ENCODE data around the gene SIPA1L3.
"Not testable (repeated sequence)": the region's sequence is repeated elsewhere in the genome, so short reads cannot be mapped to it uniquely, and the experiment has no call there.

Gene SIPA1L3, protein sequence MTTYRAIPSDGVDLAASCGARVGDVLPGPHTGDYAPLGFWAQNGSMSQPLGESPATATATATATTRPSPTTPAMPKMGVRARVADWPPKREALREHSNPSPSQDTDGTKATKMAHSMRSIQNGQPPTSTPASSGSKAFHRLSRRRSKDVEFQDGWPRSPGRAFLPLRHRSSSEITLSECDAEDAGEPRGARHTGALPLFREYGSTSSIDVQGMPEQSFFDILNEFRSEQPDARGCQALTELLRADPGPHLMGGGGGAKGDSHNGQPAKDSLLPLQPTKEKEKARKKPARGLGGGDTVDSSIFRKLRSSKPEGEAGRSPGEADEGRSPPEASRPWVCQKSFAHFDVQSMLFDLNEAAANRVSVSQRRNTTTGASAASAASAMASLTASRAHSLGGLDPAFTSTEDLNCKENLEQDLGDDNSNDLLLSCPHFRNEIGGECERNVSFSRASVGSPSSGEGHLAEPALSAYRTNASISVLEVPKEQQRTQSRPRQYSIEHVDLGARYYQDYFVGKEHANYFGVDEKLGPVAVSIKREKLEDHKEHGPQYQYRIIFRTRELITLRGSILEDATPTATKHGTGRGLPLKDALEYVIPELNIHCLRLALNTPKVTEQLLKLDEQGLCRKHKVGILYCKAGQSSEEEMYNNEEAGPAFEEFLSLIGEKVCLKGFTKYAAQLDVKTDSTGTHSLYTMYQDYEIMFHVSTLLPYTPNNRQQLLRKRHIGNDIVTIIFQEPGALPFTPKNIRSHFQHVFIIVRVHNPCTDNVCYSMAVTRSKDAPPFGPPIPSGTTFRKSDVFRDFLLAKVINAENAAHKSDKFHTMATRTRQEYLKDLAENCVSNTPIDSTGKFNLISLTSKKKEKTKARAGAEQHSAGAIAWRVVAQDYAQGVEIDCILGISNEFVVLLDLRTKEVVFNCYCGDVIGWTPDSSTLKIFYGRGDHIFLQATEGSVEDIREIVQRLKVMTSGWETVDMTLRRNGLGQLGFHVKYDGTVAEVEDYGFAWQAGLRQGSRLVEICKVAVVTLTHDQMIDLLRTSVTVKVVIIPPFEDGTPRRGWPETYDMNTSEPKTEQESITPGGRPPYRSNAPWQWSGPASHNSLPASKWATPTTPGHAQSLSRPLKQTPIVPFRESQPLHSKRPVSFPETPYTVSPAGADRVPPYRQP (N-terminal part only)

DNA sequence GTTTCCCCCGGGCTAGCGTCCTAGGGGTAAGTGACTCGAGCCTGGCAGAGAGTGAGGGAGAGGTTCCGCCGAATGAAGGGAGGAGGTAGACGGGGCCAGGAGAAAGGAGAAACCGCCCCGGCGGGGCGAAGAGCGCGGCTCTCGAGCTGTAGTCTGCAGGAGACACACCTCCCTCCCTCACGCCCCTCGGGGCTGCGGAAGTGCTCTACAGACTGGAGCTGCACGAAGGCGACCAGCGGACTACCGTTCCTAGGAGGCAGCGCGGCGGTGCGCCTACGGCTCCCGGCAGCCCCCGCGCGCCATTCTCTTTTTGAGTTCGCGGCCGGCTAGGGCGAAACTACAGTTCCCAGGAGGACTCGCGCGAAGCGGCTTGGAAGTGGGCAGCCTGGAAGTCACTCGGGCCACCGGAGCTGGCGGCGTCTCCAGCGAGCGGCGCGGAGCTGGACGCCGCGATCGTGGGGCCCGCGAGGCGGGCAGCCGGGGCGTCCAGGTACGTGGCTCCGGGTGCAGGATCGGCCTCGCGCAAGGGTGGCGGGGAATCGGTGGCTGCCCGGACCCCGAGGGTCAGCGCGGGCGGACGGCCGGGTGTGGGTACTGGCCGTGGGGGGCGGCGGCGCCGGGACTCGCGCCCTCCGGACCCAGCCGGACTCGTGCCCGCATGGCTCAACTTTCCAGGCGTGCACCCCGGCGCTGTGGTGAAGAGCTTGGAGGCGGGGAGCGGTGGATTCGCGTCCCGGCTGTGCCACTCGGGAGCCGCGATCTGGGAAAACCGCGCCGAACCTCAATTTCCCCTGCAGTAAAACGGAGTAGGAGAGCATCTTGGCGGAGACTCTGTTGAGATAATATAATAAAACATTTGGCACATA is at the start of gene SIPA1L3:
Gene SIPA1L3 (plus strand): TSS at position 340 of the 866 bp plus-strand sequence. CDS start 174,358 bp downstream, outside the sequence.
- DNase-seq (ENCODE audit: low read depth) = peak; percentile 88

DNA sequence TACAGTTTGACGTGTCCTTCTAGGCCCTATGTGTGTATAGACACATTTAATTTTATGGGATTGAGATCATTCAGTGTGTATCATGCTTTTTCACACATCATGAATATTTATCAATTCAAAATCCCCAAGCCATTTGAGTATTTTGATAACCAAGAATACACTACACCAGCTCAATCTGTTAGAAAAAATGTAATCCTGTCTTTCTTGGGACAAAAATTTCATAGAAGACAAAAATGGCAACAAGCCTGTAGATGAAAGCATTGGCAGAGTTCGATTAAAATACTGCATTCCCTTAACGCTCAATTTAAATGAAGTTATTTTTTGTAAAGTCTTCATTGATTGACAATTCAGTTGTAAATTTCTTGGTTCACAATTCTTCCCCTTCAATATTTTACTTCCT is 42.5 kb upstream of the SIPA1L3 start:
- no peak for DNase-seq (ENCODE audit: low read depth)

DNA sequence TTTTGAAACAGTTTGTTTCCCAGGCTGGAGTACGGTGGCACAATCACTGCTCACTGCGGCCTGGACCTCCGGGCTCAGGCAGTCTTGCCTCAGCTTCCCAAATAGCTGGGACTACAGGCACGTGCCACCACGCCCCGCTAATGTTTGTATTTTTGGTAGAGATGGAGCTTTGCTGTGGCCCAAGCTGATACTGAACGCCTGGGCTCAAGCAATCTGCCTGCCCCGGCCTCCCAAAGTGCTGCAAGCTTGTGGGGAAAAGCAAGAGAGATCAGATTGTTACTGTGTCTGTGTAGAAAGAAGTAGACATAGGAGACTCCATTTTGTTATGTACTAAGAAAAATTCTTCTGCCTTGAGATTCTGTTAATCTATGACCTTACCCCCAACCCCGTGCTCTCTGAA is 41.1 kb upstream of the SIPA1L3 start:
- DNase-seq (ENCODE audit: low read depth) = not testable (repeated sequence)

DNA sequence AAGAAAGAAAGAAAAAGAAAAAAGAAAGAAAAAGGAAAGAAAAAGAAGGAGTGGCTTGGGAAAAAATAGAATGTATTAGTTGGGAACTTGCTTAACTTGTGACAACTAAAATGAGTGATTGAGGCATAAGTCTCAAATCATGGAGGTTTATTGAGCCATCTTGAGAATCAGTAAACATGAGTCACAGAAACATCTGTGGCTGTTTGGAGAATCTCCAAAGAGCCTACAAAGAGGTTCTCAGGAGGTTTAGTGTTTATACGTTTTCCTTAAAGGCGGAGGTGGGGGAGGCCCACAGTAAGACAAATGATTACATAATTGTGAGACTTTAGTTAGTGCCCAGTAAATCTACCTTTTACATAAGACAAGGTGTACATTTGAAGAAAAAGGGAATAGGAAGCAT is 39.2 kb upstream of the SIPA1L3 start:
- no peak for DNase-seq (ENCODE audit: low read depth)

DNA sequence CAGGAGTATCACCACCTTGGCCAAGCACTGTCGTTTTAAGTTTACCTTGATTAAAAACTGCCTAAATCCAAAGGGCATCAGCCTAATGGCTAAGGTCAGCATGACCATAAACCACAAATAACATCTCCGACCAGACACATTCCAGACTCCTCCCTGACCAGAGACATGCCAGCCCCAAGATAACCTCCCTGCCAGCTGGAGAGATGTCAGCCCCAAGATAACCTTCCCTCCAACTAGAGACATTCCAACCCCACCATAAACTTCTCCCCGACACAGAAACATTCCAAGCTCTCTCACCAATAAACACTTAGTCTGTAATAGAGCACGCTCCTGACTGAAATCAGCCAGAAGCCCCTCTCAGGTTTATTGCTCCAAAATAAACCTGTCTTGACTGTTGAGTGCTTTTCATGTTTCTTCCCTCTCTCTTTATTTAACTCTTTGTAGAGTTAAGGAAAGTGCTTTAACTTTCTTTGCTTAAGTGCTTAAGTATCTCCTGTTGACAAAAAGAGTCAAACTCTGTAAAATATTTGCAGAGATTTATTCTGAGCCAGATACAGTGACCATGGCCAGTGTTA is 37.2 kb upstream of the SIPA1L3 start:
- DNase-seq (ENCODE audit: low read depth) = no peak

DNA sequence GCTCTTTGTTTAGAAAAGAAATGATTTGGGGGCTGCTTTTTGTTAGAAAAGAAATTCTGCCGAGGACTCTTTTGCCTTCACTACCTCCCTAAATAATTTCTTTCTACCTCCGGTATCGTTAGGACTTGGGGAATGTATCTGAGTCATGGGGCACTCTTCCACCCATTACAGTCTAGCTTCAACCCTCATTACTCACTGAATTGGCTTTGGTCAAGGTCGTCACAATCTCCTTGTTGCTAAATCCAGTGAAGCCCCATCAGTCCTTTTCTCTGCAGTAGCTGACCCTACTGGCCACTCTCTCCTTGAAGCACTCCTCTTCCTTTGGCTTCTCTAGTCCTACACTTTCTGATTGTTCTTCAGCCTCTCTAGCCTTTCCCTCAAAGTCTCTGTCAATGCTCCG is 34.6 kb upstream of the SIPA1L3 start:
- no peak for DNase-seq (ENCODE audit: low read depth)

DNA sequence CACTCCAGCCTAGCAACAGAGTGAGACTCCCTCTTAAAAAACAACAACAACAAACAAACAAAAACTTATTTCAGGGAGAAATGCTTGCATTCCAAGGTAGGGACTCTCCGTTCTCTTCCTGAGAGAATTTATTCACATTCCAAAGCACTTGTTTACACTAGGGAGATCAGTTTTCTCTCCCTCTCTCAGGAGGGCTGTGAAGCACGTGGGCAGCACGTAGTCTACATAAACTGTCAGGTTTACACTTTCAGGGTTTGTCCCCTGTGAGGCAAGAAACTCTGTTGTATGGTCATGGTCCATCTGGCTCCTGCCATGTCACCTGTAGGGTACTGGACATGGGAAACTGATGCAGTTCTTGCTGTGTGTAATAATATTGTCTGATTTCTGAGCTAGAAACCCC is 32.2 kb upstream of the SIPA1L3 start:
- DNase-seq (ENCODE audit: low read depth) = no peak

DNA sequence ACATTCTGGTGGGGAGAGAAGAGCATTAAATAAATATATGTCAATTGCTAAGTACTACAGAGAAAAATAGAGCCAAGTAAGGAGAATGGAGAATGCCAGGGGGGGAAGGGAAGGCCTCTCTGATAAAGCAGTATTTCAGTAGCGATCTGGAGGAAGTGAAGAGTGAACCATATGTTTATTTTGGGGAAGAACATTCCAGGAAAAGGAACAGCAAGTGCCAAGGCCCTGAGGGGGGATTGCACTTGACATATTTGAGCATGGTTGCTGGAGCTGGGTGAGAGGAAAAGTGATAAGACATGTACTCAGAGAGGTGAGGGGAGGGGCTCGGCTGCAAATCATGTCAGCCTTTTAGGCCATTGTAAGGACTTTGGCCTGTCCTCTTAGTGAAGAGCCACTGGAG is 31.0 kb upstream of the SIPA1L3 start:
- DNase-seq (ENCODE audit: low read depth) = no peak

DNA sequence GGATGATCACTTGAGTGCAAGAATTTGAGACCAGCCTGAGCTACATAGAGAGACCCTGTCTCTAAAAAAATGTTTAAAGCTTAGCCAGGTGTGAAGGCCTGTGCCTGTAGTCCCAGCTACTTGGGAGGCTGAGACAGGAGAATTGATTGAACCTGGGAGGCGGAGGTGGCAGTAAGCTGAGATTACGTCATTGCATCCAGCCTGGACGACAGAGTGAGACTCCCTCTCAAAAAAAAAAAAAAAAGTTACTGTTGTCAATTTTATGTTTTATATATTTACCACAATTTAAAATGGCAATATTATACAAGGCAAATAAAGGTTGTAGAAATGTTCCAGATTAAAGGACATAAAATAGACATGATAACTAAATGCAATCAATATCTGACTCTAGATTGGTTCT is 29.9 kb upstream of the SIPA1L3 start:
- no peak for DNase-seq (ENCODE audit: low read depth)

DNA sequence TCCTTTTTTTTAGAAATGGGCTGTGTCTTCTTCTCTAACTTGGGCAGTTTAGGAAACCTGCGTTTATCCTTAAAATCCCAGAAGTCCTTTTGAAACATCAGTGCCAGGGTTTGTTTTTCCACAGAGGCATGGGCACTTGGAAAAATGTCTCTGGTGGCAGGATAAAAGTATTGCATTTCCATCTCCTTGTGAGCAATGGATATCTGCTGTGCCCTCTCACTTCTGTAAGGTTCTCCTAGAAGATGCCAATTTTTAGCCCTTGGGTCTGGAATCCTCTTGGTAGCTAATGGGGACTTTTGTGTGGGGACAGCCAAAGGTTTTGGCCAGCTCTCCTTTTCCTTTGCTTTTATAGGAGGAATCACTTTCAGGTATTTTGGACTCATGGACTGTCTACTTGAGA is 21.6 kb upstream of the SIPA1L3 start:
- no peak for DNase-seq (ENCODE audit: low read depth)

DNA sequence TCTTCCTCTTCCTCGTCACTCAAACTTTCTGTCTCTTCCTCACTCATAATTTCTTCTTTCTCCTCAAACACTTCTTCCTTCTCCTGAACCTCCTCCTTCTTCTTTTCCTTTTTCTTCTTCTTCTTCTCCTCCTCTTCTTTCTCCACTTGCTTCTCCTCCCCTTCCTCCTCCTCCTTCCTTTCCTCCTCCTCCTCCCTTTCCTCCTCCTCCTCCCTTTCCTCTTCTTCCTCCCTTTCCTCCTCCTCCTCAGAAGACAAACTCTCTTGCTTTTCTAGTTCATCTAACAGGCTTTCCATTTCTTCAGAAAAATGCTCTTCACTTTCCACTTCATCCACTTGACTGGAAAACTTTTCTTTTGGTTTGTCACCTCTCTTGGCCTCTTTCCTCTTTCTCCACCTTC is 20.4 kb upstream of the SIPA1L3 start:
- no peak for DNase-seq (ENCODE audit: low read depth)

DNA sequence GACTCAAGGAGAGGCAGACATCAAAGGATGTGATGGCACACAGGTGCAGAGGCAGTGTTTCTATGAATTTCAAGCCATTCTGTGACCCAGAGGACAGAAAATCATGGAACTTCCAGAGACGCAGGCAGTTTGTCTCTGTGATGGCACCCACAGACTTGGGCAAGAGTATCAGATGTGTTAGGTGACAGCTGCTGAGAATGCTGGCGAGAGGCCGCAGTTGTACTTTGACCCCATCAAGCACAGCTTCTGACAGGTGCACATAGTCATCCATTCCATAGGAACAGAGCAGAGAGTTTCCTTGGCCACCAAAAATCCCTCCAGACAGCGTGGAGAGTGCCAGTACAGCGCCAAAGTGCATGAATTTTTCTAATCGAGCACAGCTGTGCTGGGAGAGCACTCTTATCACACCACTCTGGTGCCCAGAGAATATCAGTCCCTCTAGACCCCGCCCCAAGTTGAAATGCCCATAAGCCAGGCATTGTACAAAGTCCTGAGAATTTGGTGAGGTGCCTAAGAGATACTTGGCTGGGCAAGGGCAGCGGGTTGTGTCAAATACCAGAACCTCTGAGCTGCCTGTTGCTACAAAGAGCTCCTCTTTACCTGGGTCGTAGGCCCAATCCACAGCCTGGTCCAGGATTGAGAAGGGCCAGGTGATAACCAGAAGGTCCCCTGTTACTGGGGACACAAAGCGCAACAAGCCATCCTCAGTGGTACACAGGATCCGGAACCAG is 13.0 kb upstream of the SIPA1L3 start:
- DNase-seq (ENCODE audit: low read depth) = no peak

DNA sequence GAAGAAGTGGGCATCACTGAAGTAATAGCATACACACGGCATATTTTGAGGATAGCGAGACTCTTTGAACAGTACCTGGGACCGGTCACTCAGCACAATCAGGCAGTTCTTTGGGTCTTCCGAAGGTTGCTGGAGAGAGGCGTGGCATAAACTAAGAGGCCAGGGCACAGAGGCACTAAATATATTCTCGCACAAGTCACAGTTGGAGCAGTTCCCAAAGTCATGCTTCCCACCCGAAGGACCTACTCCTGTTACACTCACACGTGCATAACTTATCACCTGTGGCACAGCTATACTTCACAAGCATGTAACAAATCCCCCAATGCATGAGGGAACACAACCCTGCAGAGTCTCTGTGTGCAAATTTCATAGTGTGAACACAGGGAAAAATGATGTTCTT is 10.8 kb upstream of the SIPA1L3 start:
- no peak for DNase-seq (ENCODE audit: low read depth)

DNA sequence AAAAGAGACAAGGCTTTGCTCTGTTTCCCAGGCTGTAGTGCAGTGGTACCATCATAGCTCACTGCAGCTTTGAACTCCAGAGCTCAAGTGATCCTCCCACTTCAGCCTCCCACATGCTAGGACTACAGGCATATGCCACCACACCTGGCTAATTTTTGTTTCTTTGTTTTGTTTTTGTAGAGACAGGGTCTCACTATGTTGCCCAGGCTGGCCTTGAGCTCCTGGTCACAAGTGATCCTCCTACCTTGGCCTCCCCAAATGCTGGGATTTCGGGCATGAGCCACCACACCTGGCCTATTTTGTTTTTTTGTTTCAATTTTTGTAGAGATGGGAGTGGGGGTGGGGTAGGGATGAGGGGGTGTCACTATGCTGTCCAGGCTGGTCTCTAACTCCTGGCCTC is 7.6 kb upstream of the SIPA1L3 start:
- no peak for DNase-seq (ENCODE audit: low read depth)

DNA sequence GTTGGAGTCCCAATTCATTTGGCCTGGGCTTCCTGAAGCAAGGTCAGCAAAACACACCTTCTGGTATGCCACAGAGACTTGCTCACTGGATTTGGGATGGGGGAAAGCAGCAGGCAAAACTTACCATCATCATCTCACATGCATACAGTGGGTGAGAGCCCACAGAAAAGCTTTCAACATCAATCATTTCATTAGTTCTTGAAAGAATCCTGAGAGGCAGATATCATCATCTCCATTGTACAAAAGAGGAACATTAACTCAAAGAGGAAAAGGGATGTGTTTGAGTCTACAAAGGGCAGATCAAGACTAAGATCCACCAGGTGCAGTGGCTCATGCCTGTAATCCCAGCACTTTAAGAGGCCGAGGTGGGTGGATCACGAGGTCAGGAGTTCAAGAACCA is 7.0 kb upstream of the SIPA1L3 start:
- DNase-seq (ENCODE audit: low read depth) = no peak

DNA sequence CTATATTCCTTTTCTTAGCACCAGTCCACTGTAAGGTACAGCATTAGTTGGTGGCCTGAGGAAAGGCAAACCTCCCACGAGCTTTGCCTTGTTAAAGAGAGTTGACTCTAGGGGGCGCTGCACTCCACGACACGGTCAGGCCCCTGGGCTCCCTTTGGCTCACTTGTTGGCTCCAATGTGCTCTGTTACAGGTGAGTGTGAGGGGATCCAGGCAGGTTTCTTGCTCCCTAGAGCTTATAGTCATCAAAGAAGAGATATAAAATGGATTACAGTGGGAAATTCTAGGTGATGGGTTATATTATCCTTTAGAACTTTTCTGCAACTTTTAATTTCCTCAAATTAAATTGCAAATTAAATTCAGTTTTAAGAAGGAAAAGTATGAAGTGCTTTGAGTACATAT is 4.3 kb upstream of the SIPA1L3 start:
- peak; percentile 82 for DNase-seq (ENCODE audit: low read depth)

DNA sequence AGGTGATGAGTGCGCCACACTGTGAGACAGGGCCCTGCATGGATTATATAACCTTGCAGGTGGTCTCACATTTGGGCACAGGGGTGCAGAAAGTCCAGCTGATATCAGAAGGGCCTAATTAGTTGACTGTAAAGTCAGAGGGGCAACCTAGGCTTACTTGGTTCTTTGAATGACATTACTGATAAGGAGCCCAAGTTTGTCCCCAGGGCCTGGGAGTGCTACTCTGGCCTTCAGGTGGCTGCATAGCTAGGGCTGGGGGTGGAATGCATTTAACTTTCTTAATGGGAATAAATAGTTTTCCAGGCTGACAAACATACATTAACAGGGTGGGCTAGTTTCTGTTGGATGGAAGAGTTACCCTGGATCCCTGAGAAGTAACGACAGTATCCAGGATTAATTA is 3.9 kb upstream of the SIPA1L3 start:
- no peak for DNase-seq (ENCODE audit: low read depth)

DNA sequence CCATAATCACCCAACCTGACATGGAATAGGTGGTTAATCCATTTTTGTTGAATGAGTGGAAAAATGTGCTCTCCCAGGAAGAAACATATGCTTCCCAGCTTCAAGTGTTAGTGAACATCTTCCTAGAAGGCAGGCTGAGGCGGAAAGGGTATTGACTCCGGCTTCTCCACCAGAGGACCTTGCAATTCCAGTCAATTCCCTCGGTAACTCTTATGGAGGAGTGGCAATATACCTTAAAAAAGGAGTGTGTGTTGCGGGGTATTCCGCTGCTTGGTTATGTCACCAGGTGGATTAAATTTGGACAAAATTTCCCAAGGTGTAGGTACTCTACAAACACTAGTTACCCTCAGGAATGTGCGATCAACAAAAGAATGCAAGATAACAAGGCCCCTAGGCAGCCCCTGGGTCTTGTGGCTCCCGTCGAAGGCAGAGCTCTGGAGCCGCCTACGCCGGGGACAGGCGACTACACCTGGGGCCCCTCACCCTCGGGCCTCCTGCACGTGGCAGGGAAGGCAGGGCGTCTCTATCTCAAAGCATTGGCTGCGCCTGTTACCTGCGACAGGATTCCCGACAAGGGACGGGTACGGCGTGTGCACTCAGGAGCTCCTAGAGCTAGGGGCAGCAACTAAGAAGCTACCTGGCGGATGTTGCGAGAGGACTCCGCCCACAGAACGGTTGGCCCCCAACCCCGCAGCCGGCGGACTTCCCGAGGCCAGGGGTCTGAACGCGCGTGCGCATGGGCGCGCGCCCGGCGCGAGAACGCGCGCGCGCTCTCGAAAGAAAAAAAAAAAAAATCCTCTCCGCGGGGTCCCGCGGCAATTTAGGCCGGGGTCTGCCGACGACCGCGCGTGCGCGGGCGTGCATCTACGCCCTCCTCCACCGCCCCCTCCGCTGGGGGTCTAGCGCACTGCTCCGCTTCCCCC is 801 bp upstream of the SIPA1L3 start, which contains the start of gene WDR87:
Gene WDR87 (minus strand): TSS at position 649 of the 923 bp plus-strand sequence. CDS start 8,355 bp downstream, outside the sequence.
- DNase-seq (ENCODE audit: low read depth) = peak; percentile 19

DNA sequence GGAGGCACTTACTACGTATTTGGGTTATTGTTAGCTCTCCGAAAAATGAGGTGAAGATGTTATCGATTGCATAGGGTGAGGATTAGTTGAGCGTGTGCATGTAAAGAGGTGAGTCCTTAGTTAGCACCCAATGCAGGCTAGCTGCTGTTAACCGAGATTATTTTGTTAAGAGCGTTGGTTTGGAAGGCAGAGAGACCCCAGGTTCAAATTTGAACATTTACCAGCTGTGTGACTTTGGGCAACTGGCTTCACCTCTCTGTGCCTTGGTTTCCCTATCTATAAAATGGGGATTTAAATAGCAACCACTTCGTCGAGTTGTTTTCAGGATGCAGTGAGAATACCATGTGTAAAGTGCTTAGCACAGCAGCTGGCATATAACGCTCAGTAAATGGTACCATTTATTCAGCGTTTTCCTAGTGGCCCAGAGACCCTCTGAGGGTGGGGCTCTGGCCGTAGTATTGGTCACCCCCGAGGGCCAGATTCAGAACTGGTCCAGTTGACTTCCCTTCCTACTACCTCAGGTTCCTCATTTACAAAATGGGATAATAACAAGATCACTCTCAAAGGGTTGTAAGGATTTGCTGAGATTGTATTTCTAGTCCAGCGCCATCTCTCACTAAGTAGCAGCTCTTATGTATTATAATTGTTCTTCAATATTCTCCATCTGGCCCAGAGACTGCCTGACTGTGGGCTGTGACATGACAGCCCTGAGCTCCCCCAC is 887 bp downstream of the SIPA1L3 start:
- DNase-seq (ENCODE audit: low read depth) = no peak

Measured in activated T-cell treated with anti-CD3 and anti-CD28 coated beads for 1 hour (primary cell).